ENCODE data around the gene SLC16A12.

The SLC16A12 gene

GRCh38 chr10:89475591-89475998 is 59.8 kb downstream of the SLC16A12 start (continued):
- no peak for TF ChIP-seq ZNF138 (tag by site-specific recombination; IDR thresholded peaks at IDR 0.05; ENCODE audit: borderline replicate concordance)

GRCh38 chr10:89475125-89475524 is 60.3 kb downstream of the SLC16A12 start:
- TF ChIP-seq ZNF830 (tag by site-specific recombination; IDR thresholded peaks at IDR 0.05; ENCODE audit: low read depth) (no peak), ZNF660 (tag by site-specific recombination; IDR thresholded peaks at IDR 0.05) (no peak), PRDM2 (tag by site-specific recombination; IDR thresholded peaks at IDR 0.05; ENCODE audit: borderline replicate concordance) (no peak), TRIM28 (IDR thresholded peaks at IDR 0.05; ENCODE audit: borderline replicate concordance, low read length) (no peak), ZNF621 (tag by site-specific recombination; IDR thresholded peaks at IDR 0.05) (no peak), ZNF138 (tag by site-specific recombination; IDR thresholded peaks at IDR 0.05; ENCODE audit: borderline replicate concordance) (no peak), OSR2 (tag by site-specific recombination; IDR thresholded peaks at IDR 0.05) (no peak), ZNF513 (tag by site-specific recombination; IDR thresholded peaks at IDR 0.05) (no peak), ZNF707 (tag by site-specific recombination; IDR thresholded peaks at IDR 0.05) (no peak), ZNF837 (tag by site-specific recombination; IDR thresholded peaks at IDR 0.05) (no peak)
- TF ChIP-seq, protein P1, sequence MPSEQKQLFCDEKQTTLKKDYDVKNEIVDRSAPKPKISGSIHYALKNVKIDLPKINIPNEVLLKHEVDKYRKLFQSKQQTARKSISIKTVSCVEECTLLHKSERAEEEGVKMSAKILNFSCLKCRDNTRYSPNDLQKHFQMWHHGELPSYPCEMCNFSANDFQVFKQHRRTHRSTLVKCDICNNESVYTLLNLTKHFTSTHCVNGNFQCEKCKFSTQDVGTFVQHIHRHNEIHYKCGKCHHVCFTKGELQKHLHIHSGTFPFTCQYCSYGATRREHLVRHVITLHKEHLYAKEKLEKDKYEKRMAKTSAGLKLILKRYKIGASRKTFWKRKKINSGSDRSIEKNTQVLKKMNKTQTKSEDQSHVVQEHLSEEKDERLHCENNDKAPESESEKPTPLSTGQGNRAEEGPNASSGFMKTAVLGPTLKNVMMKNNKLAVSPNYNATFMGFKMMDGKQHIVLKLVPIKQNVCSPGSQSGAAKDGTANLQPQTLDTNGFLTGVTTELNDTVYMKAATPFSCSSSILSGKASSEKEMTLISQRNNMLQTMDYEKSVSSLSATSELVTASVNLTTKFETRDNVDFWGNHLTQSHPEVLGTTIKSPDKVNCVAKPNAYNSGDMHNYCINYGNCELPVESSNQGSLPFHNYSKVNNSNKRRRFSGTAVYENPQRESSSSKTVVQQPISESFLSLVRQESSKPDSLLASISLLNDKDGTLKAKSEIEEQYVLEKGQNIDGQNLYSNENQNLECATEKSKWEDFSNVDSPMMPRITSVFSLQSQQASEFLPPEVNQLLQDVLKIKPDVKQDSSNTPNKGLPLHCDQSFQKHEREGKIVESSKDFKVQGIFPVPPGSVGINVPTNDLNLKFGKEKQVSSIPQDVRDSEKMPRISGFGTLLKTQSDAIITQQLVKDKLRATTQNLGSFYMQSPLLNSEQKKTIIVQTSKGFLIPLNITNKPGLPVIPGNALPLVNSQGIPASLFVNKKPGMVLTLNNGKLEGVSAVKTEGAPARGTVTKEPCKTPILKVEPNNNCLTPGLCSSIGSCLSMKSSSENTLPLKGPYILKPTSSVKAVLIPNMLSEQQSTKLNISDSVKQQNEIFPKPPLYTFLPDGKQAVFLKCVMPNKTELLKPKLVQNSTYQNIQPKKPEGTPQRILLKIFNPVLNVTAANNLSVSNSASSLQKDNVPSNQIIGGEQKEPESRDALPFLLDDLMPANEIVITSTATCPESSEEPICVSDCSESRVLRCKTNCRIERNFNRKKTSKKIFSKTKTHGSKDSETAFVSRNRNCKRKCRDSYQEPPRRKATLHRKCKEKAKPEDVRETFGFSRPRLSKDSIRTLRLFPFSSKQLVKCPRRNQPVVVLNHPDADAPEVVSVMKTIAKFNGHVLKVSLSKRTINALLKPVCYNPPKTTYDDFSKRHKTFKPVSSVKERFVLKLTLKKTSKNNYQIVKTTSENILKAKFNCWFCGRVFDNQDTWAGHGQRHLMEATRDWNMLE (tag by site-specific recombination; conservative IDR thresholded peaks at IDR 0.05; ENCODE audit: low read depth), result no peak
- TF ChIP-seq, protein P2, sequence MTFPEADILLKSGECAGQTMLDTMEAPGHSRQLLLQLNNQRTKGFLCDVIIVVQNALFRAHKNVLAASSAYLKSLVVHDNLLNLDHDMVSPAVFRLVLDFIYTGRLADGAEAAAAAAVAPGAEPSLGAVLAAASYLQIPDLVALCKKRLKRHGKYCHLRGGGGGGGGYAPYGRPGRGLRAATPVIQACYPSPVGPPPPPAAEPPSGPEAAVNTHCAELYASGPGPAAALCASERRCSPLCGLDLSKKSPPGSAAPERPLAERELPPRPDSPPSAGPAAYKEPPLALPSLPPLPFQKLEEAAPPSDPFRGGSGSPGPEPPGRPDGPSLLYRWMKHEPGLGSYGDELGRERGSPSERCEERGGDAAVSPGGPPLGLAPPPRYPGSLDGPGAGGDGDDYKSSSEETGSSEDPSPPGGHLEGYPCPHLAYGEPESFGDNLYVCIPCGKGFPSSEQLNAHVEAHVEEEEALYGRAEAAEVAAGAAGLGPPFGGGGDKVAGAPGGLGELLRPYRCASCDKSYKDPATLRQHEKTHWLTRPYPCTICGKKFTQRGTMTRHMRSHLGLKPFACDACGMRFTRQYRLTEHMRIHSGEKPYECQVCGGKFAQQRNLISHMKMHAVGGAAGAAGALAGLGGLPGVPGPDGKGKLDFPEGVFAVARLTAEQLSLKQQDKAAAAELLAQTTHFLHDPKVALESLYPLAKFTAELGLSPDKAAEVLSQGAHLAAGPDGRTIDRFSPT (tag by site-specific recombination; IDR thresholded peaks at IDR 0.05), result no peak
- ChIA-PET CTCF (interaction anchor here (0.9 kb wide), 1 partner anchor 10 kb away, joined by 3 read pairs; no protein-coding TSS in a partner anchor), POLR2A (no interaction called here)
- H3K27ac ChIP-seq (ENCODE audit: extremely low read depth, low read depth, low read length), result no peak overlapping the region
- H3K36me3 ChIP-seq (ENCODE audit: control insufficient read depth in 2 of 2, insufficient read depth in 1 of 2, low read length in 2 of 2), result no peaks in the 10 kb centered on the region
- H3K9me3 ChIP-seq (ENCODE audit: control insufficient read depth, insufficient read depth, low read depth, low read length), result no peaks in the 10 kb centered on the region
- H3K4me3 ChIP-seq (ENCODE audit: low read depth, low read length), result no peak overlapping the region
- no peaks in the 10 kb centered on the region; the same call in 1 of the 2 replicates for H3K4me1 ChIP-seq (ENCODE audit: control insufficient read depth, insufficient read depth, low read length)
